H1 (cell line): ENCODE data around the gene GTPBP6. TPM values are rescaled to one million over a fixed set of nuclear protein-coding genes. Genes with fewer than 3 reads are reported as not detected.

Experiments used
- EP300 ChIP-seq, 2 experiments: IDR thresholded peaks; 1 replicate in 1 of 2; 2 replicates in 1 of 2; pipeline ENCODE4 v1.6.1; 2011 to 2012; ENCODE audit warnings: low read depth in 2 of 2, low read length in 2 of 2, mild to moderate bottlenecking in 2 of 2, borderline replicate concordance in 1 of 2, inconsistent platforms in 1 of 2, moderate library complexity in 1 of 2
- TCF12 ChIP-seq: IDR thresholded peaks from 2 replicates; pipeline ENCODE4 v1.6.1; 2011; ENCODE audit warnings: low read depth, mild to moderate bottlenecking, low read length
- polyA plus RNA-seq, 7 experiments: library from polyadenylated mRNA; depleted of rRNA in 3 of 7; stranded (reverse) in 5 of 7; unstranded in 2 of 7; fragments of >200 nt in 5 of 7; fragments of 200-250 nt in 2 of 7; gene quantifications; 1 replicate in 5 of 7; 2 replicates in 1 of 7; 4 replicates in 1 of 7; pipeline versions ENCODE4 v1.2.1 to v1.2.3, GENCODE V29; 2011 to 2013; ENCODE audit warnings: missing spikeins in 2 of 7, mixed read lengths in 2 of 7
- total RNA-seq: library from RNA; stranded (reverse); fragmentation: NEBNext Ultra II Directional; extraction: Animal tissue kit (Norgen Biotek cat#: 25700); gene quantifications from 2 replicates; pipeline ENCODE4 v1.2.1, GENCODE V29; 2021

The GTPBP6 gene
- total and polyA plus RNA-seq, 2 of the 8 experiments (the other 6 are each of a cell fraction or from before 2014, with no cell fraction given) = 33.9 to 57.1 TPM

GRCh38 chrX:361231-362145, 42.9 kb upstream of the GTPBP6 start (continued):
- TF ChIP-seq EP300 (IDR thresholded peaks at IDR 0.05; ENCODE audit: borderline replicate concordance in 1 of 2, low read depth in 2 of 2, low read length in 2 of 2) = no peak
- TF ChIP-seq TCF12 = no peak
